ENCODE data around the gene MNAT1.

The MNAT1 gene

DNA sequence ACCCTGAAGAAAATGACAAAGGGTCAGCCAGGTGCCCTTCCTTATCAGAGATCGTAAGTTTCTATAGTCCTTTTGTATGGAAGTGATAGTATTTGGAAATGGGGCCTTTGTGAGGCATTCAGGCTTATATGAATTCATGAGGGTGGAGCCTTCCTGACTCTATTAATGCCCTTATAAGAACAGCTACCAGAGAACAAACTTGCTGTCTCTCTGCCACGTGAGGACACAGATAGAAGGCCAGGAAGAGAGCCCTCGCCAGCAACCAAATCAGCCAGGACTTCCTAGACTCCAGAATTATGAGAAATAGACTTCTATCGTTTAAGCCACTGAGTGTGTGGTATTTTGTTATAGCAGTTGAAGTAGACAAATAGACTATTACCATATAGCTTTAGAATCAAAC, 209.6 kb downstream of the MNAT1 start:
- Histone ChIP-seq H3K4me1 (ENCODE audit: control insufficient read depth in 1 of 2, insufficient read depth in 2 of 2, low read length in 2 of 2) (no peaks in the 10 kb centered on the region), H3K9me3 (ENCODE audit: control insufficient read depth in 1 of 2, low read length in 2 of 2) (no peaks in the 10 kb centered on the region), H3K4me3 (ENCODE audit: low read depth in 1 of 2, low read length in 2 of 2) (no peak overlapping the region), H3K27ac (ENCODE audit: low read length) (no peak overlapping the region), H3K36me3 (ENCODE audit: control insufficient read depth in 1 of 2, insufficient read depth in 2 of 2, low read length in 2 of 2) (no peaks in the 10 kb centered on the region), H3K27me3 (ENCODE audit: low read depth, low read length) (no peaks in the 10 kb centered on the region)

DNA sequence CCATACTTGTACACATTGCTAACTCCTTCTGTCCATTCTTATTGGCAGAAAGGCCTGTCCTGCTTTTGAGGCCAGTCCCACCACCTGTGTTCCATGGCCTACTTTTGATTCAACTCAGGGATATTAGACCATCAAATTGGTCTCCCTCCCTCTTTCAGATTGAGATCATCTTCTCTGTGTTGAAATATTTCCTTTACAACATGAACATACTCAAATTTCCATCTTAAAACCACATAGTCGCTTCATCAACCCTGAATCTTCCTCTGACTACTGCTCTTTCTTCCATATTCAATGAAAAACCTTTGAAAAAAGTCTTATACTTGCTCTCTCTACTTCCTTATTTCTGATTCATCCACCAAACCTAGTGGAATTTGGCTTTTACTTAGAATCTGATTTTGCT, 211.4 kb downstream of the MNAT1 start:
- H3K9me3 ChIP-seq (ENCODE audit: control insufficient read depth in 1 of 2, low read length in 2 of 2): no peaks in the 10 kb centered on the region
- H3K27ac ChIP-seq (ENCODE audit: low read length): no peak overlapping the region
- H3K27me3 ChIP-seq (ENCODE audit: low read depth, low read length): no peaks in the 10 kb centered on the region
- no peak overlapping the region for H3K4me3 ChIP-seq (ENCODE audit: low read depth in 1 of 2, low read length in 2 of 2)
- H3K36me3 ChIP-seq (ENCODE audit: control insufficient read depth in 1 of 2, insufficient read depth in 2 of 2, low read length in 2 of 2): no peaks in the 10 kb centered on the region
- no peaks in the 10 kb centered on the region for H3K4me1 ChIP-seq (ENCODE audit: control insufficient read depth in 1 of 2, insufficient read depth in 2 of 2, low read length in 2 of 2)

DNA sequence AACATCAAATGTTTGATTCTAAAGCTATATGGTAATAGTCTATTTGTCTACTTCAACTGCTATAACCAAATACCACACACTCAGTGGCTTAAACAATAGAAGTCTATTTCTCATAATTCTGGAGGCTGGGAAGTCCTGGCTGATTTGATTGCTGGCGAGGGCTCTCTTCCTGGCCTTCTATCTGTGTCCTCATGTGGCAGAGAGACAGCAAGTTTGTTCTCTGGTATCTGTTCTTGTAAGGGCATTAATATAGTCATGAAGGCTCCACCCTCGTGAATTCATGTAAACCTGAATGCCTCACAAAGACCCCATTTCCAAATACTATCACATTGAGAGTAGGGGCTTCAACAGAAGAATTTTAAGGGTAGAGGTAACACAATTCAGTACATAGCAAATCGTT, 212.2 kb downstream of the MNAT1 start:
- Histone ChIP-seq H3K4me1 (ENCODE audit: control insufficient read depth in 1 of 2, insufficient read depth in 2 of 2, low read length in 2 of 2) (no peaks in the 10 kb centered on the region), H3K4me3 (ENCODE audit: low read depth in 1 of 2, low read length in 2 of 2) (no peak overlapping the region)

DNA sequence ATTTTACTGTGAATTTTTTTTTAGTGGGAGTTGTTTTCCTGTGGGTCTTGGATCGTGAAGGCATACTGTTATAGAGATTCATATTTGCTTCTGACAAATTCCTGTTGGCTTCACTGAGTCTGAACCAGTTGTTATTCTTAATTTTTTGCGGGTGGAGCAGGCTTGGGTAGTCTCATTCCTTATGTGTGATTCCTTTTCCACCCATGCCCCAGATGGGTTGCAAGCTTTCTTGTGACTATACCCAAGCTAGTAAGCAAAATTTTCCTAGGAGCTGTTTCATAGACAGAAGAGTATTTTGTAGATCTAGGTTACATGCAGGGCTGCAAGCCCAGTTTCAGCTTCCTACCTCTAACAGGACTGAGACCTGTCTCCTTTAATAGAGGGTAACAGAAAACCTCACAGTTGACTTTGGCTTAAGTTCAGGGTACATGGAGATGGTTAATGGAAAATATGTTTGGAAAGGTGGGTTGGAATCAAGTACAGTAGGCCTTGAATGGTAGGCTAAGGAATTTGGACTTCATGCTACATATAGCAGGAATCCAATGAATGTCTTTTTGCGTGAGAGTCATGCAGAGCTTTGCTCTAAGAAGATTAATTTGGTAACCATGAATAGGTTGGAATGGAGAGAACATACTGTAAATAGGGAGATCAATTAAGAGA, 217.3 kb downstream of the MNAT1 start:
- H3K4me3 ChIP-seq (ENCODE audit: low read depth in 1 of 2, low read length in 2 of 2): no peak overlapping the region
- H3K36me3 ChIP-seq (ENCODE audit: control insufficient read depth in 1 of 2, insufficient read depth in 2 of 2, low read length in 2 of 2): no peaks in the 10 kb centered on the region
- H3K27me3 ChIP-seq (ENCODE audit: low read depth, low read length): no peaks in the 10 kb centered on the region
- peaks cover 0 to 14% of the 10 kb centered on the region in 2 donors for H3K9me3 ChIP-seq (ENCODE audit: control insufficient read depth in 1 of 2, low read length in 2 of 2)
- no peak overlapping the region for H3K27ac ChIP-seq (ENCODE audit: low read length)
- H3K4me1 ChIP-seq (ENCODE audit: control insufficient read depth in 1 of 2, insufficient read depth in 2 of 2, low read length in 2 of 2): no peaks in the 10 kb centered on the region

More for the DNA sequence above, 212.2 kb downstream of the MNAT1 start:
- H3K36me3 ChIP-seq (ENCODE audit: control insufficient read depth in 1 of 2, insufficient read depth in 2 of 2, low read length in 2 of 2): no peaks in the 10 kb centered on the region
- H3K27me3 ChIP-seq (ENCODE audit: low read depth, low read length): no peaks in the 10 kb centered on the region
- H3K27ac ChIP-seq (ENCODE audit: low read length): no peak overlapping the region
- no peaks in the 10 kb centered on the region for H3K9me3 ChIP-seq (ENCODE audit: control insufficient read depth in 1 of 2, low read length in 2 of 2)

DNA sequence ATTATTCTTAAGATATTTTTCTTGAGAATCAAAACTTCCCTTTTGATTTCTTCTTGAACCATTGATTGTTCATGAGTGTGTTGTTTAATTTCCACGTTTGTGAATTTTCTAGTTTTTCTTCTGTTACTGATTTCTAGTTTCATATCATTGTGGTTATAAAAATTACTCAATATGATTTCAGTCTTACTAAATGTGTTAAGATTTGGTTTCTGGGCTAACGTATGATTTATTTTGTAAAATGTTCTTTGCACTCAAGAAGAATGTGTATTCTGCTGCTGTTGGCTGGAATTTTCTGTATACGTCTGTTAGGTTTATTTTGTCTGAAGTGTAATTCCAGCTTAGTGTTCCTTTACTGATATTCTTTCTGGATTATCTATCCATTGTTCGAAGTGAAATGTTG, 221.6 kb downstream of the MNAT1 start:
- Histone ChIP-seq H3K9me3 (ENCODE audit: control insufficient read depth in 1 of 2, low read length in 2 of 2) (peaks cover 4 to 39% of the 10 kb centered on the region in 2 donors), H3K36me3 (ENCODE audit: control insufficient read depth in 1 of 2, insufficient read depth in 2 of 2, low read length in 2 of 2) (peaks cover 0 to 4% of the 10 kb centered on the region in 2 donors), H3K27ac (ENCODE audit: low read length) (no peak overlapping the region), H3K4me3 (ENCODE audit: low read depth in 1 of 2, low read length in 2 of 2) (no peak overlapping the region), H3K27me3 (ENCODE audit: low read depth, low read length) (no peaks in the 10 kb centered on the region), H3K4me1 (ENCODE audit: control insufficient read depth in 1 of 2, insufficient read depth in 2 of 2, low read length in 2 of 2) (no peaks in the 10 kb centered on the region)

DNA sequence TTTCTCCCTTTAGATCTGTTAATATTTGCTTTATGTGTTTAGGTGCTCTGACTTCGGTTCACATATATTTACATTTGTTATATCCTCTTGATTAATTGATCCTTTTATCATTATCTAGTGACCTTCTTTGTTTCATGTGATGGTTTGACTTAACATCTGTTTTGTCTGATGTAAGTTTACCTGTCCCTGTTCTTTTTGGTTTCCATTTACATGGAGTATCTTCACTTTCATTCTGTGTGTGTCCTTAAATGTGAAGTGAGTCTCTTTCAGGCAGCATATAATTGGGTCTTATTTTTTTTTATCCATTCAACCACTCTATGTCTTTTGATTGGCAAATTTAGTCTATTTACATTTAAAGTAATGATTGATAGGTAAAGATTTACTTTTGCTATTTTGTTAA, 222.1 kb downstream of the MNAT1 start:
- H3K4me1 ChIP-seq (ENCODE audit: control insufficient read depth in 1 of 2, insufficient read depth in 2 of 2, low read length in 2 of 2): no peaks in the 10 kb centered on the region

DNA sequence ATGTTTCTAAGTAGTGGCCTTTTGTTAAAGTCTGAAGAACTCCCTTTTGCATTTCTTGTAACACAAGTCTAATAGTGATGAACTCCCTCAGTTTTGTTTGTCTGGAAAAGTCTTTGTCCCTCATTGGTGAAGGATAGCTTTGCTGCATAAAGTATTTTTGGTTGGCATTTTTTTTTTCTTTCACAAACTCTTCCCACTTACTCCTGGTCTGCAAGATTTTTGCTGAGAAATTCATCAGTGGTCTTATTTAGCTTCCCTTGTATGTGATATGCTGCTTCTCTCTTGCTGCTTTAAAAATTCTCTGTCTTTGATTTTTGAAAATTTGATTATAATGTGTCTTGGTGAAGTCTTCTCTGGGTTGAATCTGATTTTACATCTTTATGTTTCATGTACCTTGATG, 223.6 kb downstream of the MNAT1 start:
- Histone ChIP-seq H3K27ac (ENCODE audit: low read length) (no peak overlapping the region), H3K4me1 (ENCODE audit: control insufficient read depth in 1 of 2, insufficient read depth in 2 of 2, low read length in 2 of 2) (no peaks in the 10 kb centered on the region), H3K4me3 (ENCODE audit: low read depth in 1 of 2, low read length in 2 of 2) (peak overlapping the region in 1 of 2 donors; percentile 36), H3K36me3 (ENCODE audit: control insufficient read depth in 1 of 2, insufficient read depth in 2 of 2, low read length in 2 of 2) (peaks cover 0 to 4% of the 10 kb centered on the region in 2 donors), H3K9me3 (ENCODE audit: control insufficient read depth in 1 of 2, low read length in 2 of 2) (peaks cover 4 to 39% of the 10 kb centered on the region in 2 donors), H3K27me3 (ENCODE audit: low read depth, low read length) (no peaks in the 10 kb centered on the region)

More for the DNA sequence above, 222.1 kb downstream of the MNAT1 start:
- Histone ChIP-seq H3K36me3 (ENCODE audit: control insufficient read depth in 1 of 2, insufficient read depth in 2 of 2, low read length in 2 of 2) (peaks cover 0 to 4% of the 10 kb centered on the region in 2 donors), H3K27ac (ENCODE audit: low read length) (no peak overlapping the region), H3K4me3 (ENCODE audit: low read depth in 1 of 2, low read length in 2 of 2) (no peak overlapping the region), H3K9me3 (ENCODE audit: control insufficient read depth in 1 of 2, low read length in 2 of 2) (peaks cover 4 to 39% of the 10 kb centered on the region in 2 donors), H3K27me3 (ENCODE audit: low read depth, low read length) (no peaks in the 10 kb centered on the region)

DNA sequence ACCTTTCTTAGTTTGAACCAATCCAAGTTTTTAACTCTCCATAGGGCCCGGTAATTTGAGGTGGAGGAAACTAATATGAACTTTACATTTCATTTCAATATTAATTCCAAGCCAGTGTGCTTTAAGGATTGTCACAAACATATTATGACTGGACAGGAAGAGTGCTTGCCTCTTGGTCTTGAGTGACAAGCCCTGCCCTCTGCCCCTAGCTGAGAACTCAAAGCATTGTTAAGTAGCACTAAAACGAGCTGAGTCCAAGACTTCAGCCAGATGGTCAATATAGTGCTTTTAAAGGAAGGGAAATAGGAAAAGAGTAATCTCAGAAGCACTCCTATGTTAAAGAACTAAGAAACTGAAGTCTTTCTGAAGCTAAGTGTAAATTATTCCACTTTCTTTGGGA, 229.2 kb downstream of the MNAT1 start:
- Histone ChIP-seq H3K9me3 (ENCODE audit: control insufficient read depth in 1 of 2, low read length in 2 of 2) (peaks cover 0 to 8% of the 10 kb centered on the region in 2 donors), H3K27ac (ENCODE audit: low read length) (no peak overlapping the region), H3K4me3 (ENCODE audit: low read depth in 1 of 2, low read length in 2 of 2) (no peak overlapping the region), H3K36me3 (ENCODE audit: control insufficient read depth in 1 of 2, insufficient read depth in 2 of 2, low read length in 2 of 2) (no peaks in the 10 kb centered on the region), H3K4me1 (ENCODE audit: control insufficient read depth in 1 of 2, insufficient read depth in 2 of 2, low read length in 2 of 2) (no peaks in the 10 kb centered on the region), H3K27me3 (ENCODE audit: low read depth, low read length) (no peaks in the 10 kb centered on the region)

DNA sequence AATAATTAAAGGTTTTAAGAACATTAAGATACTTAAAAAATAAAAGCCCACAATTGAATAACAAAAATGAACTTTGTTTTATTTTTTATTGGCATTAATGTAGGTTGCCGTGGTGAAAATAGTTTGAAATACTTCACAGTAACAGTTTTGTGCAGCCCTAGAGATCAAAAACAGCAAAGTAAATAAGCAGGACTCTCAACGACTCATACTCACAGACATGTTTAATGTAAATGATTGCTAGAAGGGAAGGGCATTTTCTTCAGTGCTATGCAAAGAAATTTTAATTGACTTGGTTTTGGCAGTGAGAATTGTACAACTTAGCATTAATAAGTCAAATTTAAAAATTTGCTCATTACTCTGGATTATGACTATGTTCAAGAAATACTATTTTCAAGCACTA, 230.3 kb downstream of the MNAT1 start:
- Histone ChIP-seq H3K27me3 (ENCODE audit: low read depth, low read length) (no peaks in the 10 kb centered on the region), H3K9me3 (ENCODE audit: control insufficient read depth in 1 of 2, low read length in 2 of 2) (no peaks in the 10 kb centered on the region), H3K27ac (ENCODE audit: low read length) (no peak overlapping the region), H3K4me1 (ENCODE audit: control insufficient read depth in 1 of 2, insufficient read depth in 2 of 2, low read length in 2 of 2) (peaks cover 0 to under 1% of the 10 kb centered on the region in 2 donors), H3K36me3 (ENCODE audit: control insufficient read depth in 1 of 2, insufficient read depth in 2 of 2, low read length in 2 of 2) (no peaks in the 10 kb centered on the region), H3K4me3 (ENCODE audit: low read depth in 1 of 2, low read length in 2 of 2) (no peak overlapping the region)

DNA sequence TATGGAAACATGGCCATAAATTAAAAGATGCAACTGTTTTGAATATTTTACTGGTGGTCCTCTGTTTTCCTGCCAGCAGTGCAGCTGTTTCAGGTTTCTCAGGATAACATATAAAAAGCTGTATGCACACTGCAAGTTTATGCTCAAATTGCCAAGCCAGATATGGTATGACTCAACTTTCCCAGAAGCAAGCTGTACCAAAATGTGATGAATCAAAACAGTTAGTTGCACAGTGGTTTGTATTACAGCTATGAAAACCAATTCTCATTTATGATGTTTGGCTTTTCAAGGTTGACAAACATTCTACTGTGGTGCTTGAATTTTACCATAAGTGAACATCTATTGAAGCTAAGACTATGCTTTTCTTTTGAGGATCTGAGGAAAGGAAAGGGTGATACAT, 230.8 kb downstream of the MNAT1 start:
- Histone ChIP-seq H3K27ac (ENCODE audit: low read length) (no peak overlapping the region), H3K36me3 (ENCODE audit: control insufficient read depth in 1 of 2, insufficient read depth in 2 of 2, low read length in 2 of 2) (no peaks in the 10 kb centered on the region), H3K27me3 (ENCODE audit: low read depth, low read length) (no peaks in the 10 kb centered on the region), H3K4me1 (ENCODE audit: control insufficient read depth in 1 of 2, insufficient read depth in 2 of 2, low read length in 2 of 2) (peaks cover 0 to 6% of the 10 kb centered on the region in 2 donors), H3K4me3 (ENCODE audit: low read depth in 1 of 2, low read length in 2 of 2) (no peak overlapping the region), H3K9me3 (ENCODE audit: control insufficient read depth in 1 of 2, low read length in 2 of 2) (no peaks in the 10 kb centered on the region)

DNA sequence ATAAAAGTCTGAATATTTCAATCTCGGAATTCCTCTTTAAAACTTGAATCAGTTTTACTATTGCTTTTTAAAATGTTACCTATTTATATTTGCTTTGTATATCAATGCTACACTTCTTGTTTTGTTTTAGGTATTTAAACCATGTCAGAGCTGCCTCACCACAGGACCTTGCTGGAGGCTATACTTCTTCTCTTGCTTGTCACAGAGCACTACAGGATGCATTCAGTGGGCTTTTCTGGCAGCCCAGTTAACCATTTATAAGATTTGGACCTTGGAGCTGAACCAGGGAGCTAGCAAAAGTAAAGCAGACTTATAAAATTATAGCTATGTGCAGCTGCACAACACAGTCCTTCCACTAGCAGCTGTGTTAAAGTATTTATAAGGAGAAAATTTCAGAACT, 233.5 kb downstream of the MNAT1 start:
- no peaks in the 10 kb centered on the region for H3K9me3 ChIP-seq (ENCODE audit: control insufficient read depth in 1 of 2, low read length in 2 of 2)
- H3K36me3 ChIP-seq (ENCODE audit: control insufficient read depth in 1 of 2, insufficient read depth in 2 of 2, low read length in 2 of 2): peaks cover 0 to 4% of the 10 kb centered on the region in 2 donors
- peaks cover 0 to 6% of the 10 kb centered on the region in 2 donors for H3K4me1 ChIP-seq (ENCODE audit: control insufficient read depth in 1 of 2, insufficient read depth in 2 of 2, low read length in 2 of 2)
- no peaks in the 10 kb centered on the region for H3K27me3 ChIP-seq (ENCODE audit: low read depth, low read length)
- H3K27ac ChIP-seq (ENCODE audit: low read length): no peak overlapping the region
- no peak overlapping the region for H3K4me3 ChIP-seq (ENCODE audit: low read depth in 1 of 2, low read length in 2 of 2)

DNA sequence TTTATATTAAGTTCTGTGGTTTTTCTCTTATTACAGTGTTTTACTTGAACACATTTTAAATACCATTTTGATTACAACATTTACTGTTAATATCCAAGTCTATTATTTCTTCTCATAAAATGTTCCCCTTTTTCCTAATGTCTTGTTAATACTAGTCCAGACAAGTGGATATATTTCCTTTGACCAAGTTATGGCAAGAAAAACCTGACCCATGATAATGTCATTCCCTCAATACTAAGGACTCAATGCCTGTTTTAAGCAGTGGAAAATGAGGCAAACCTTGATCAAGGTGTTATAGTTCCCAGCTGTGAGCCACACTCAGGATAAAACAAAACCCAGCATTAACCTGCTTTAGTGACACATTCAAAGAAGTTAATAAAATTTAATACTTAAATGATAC, 234.1 kb downstream of the MNAT1 start:
- Histone ChIP-seq H3K9me3 (ENCODE audit: control insufficient read depth in 1 of 2, low read length in 2 of 2) (no peaks in the 10 kb centered on the region), H3K36me3 (ENCODE audit: control insufficient read depth in 1 of 2, insufficient read depth in 2 of 2, low read length in 2 of 2) (peaks cover 0 to 4% of the 10 kb centered on the region in 2 donors), H3K27ac (ENCODE audit: low read length) (no peak overlapping the region), H3K4me3 (ENCODE audit: low read depth in 1 of 2, low read length in 2 of 2) (no peak overlapping the region), H3K4me1 (ENCODE audit: control insufficient read depth in 1 of 2, insufficient read depth in 2 of 2, low read length in 2 of 2) (peaks cover 0 to 6% of the 10 kb centered on the region in 2 donors), H3K27me3 (ENCODE audit: low read depth, low read length) (no peaks in the 10 kb centered on the region)

Measured in muscle layer of duodenum (tissue), 2 donors.